T follicular helper cell (primary cell): ENCODE measurements around the gene IGHMBP2.
A peak's percentile ranks its signal among the peaks of the same experiment; 100 is the strongest.
"Not testable (repeated sequence)": the region's sequence is repeated elsewhere in the genome, so short reads cannot be mapped to it uniquely, and the experiment has no call there.

Experiments used
- DNase-seq: peaks from one replicate; pipeline ENCODE4 v3.0.0-alpha.2; 2020; ENCODE audit warnings: low read depth

The IGHMBP2 gene

DNA sequence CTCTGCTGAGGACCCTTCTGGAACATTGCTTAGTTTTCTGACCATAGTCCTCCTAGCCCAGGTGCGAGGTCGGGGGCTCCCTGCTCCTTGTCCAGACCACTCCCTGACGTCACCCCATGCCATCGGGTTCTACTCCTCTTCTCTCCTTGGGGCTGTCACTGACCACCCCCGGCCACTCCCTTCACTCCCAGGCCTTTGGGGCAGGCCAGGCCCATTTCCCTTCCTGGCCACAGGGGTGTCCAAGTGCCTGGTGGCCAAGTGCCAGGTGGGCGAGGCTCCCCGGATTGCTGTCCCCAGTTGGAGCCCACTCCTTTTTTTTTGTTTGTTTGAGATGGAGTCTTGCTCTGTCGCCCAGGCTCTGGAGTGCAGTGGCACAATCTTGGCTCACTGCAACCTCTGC is 57.6 kb downstream of the IGHMBP2 start:
- no peak for DNase-seq

GRCh38 chr11:68962527-68963250 is 59.0 kb downstream of the IGHMBP2 start:
- peak; percentile 43 for DNase-seq

GRCh38 chr11:68963779-68964178 is 60.1 kb downstream of the IGHMBP2 start:
- DNase-seq, result no peak

DNA sequence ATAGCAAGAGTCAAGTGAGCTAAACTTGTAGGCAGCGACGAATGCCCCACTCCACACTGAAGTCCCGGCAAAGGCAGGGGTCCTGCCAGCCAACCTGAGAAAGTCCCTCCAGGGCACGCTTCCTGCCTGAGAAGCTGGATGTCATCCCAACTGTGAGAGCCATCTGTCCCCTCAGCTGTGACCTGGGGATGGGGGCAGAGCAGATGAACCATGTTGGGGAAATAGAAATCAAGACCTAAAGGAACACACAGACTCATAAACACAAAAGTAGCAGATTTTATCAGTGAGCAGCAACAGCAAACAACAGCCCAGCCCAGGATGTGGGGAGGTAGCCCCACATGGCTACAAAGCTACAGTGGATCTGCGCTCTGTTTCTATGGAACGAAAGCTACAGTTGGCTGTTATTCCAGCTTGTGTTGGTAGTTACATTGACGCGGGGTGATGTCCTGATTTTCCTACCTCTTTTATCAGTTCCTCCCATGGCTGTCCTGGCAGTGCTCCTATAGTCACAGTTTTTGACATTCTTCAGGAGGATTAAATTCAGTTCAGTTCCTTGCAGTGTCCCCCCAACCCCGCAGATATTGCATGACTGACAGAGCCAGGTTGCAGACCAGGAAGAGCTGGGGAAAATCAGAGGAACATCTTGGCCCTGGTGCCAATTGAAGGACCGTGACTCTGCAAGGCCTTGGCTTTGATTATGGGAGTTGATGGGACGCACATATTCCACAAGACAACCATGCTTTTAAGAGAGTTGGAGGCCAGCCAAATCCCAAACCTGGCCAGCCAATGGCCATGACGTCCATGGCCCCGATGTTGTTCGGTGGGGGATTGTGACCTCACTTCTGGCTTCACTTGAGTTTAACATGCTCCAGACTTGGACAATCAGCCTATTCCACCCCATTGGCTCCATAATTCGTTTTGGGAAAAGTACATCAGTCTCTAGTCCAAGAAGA is 62.5 kb downstream of the IGHMBP2 start:
- no peak for DNase-seq

DNA sequence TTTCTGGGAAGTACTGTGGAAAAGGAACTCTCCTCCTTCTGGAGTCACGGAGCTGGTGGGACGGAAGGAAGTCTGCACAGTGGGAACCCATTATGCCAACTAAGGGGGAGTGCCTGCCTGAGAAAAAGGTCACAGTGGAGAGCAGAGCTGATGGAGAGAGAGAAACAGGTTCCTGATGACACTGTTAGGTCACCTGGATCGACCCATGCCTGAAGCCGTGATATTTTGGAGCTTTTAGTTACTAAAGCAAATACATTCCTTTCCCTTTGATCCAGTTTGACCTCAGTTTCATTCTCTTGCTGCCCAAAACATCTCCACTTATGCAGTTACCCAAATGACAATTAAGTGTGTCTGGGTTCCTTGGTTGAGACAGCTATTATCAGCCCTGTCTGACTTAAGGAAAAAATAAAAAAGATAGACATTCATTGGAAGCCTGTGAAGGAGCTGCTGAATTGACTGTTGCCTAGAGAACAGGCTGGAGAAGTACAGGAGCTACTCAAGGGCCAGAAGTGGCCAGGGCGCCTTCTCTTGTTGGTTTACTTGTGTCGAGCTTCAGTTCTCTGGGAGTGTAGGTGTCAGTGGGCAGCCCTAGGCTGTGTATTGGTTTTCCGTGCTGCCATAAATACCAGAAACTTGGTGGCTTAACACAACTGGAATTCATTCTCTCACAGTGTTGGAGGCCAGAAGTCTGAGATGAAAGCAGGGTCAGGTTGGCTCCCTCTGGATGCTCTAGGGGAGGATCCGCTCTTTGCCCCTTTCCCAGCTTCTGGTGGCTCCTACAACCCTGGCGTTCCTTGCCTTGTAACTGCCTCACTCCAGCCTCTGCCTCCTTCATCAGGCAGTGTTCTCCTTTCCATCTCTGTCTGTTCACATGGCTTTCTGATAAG is 63.4 kb downstream of the IGHMBP2 start:
- no peak for DNase-seq

- DNase-seq, result no peak
Measured at GRCh38 chr11:68968306-68969250, 64.9 kb downstream of the IGHMBP2 start.

GRCh38 chr11:68969386-68969785 is 65.7 kb downstream of the IGHMBP2 start:
- no peak for DNase-seq

DNA sequence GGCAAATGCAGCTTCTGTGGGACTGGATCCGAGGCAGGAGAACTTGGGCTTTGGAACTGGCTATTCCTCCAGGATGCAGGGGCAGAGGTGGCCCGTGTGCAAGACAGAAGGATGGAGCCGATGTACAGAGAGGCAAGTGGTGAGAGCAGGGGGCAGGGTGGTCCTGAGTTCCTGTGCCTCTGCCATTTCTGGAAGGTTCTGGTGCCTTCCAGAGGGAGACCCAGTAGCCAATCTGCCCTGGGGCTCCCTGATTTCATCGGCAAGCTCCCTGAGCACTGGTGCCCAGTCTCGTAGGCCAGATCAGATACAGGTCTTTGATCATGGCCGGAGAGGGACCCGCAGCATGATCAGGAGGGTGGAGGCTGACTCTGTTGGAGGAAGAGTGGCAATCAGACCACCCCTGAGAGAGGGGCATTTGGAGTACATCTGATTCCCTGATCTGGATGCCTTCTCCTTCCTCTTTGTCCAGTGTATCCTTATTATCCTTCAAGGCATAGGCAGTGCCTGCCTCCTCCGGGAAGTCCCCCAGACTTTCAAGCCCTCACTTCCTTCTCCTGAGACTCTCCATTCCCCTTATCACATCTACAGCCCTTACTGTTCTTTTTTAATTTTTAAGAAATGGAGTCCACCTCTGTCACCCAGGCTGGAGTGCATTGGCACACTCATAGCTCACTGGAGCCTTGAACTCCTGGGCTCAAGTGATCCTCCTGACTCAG is 67.4 kb downstream of the IGHMBP2 start:
- no peak for DNase-seq

GRCh38 chr11:68973219-68973618 is 69.5 kb downstream of the IGHMBP2 start:
- no peak for DNase-seq

DNA sequence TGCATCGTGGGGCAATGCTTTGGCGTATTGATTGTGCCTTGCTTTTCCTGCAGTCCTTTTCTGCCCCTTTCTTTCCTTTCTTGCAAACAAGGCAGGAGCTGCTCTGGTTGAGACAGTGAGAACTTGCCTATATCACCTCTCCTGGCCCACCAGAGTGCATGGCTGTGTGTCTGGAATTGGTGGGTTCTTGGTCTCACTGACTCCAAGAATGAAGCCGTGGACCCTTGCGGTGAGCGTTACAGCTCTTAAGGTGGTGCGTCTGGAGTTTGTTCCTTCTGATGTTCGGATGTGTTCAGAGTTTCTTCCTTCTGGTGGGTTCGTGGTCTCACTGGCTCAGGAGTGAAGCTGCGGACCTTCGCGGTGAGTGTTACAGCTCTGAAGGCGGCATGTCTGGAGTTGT is 70.0 kb downstream of the IGHMBP2 start:
- not testable (repeated sequence) for DNase-seq

GRCh38 chr11:68974421-68975194 is 70.9 kb downstream of the IGHMBP2 start:
- DNase-seq, result no peak

GRCh38 chr11:68976095-68976494 is 72.4 kb downstream of the IGHMBP2 start:
- DNase-seq, result no peak

DNA sequence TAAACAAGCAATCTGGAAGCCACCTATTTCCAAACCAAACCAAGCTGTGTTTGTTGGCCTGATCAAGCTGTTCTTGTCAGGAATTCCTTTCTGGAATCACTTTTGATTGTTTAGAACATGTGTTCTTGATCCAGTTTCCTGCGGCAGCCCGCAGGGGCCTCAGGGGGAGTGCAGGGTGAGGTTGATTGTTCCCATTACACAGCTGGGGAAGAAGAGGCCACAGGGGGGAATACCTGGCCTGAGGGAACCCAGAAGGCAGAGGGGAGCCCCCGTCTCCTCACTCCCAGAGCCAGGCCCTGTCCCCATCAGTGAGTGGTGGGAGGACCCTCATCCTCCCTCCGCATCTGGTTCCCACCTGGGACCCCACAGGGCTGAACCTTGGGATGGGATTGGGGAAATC is 72.9 kb downstream of the IGHMBP2 start:
- DNase-seq, result no peak

DNA sequence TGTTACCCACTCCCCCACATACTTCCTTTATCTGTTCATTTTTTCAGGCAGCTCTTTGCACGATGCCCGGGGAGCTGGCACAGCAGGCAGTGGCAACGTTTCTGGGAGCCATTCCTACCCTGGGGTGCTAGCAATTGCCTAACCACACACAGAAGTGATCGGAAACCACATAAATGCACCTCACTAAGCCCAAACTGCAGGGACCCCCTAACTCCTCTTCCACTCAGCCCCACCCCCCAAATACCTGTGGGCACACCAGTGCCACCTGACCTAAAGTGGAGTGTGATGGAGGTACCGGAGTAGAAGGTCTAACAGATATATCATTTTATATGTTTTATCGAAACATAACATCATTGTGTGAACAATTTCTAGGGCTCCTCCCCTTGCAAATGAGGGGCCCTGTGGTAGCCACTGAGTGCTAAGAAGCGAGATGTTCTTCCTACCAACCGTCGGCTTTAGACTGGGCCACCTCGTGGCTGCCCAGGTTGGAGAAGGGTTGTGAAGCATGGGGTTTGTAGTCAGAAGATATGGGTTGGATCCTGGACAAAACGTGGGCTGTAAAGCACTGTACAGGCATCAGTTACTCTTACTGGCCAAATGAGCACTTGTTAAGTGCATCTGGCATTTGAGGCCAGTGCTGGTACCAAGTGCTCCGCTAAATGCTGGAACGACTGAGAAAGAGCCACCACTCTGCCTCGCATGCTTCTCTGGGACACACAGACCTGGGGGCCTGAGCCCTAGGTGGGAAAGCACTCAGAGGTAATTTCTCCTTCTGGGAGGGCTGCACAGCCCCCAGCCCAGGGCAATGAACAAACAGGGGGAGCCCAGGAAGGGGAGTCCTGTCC is 74.3 kb downstream of the IGHMBP2 start:
- DNase-seq, result no peak

DNA sequence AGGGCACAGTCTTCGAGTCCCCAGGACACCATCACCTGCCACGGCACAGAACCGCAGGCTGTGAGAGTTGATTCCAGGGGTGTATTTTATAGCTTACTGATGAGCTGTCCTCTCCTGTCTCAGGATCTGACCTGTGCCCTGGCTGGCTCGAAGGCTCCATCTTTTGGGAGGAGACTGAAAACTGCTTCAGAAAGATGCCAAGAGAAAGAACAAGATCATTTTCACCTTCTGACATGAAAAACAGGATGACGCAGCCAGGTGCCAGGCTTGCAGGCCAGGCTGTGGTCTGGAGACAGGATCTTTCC is 74.9 kb downstream of the IGHMBP2 start:
- no peak for DNase-seq

- no peak for DNase-seq
Measured at GRCh38 chr11:68978931-68979594, 75.4 kb downstream of the IGHMBP2 start.

DNA sequence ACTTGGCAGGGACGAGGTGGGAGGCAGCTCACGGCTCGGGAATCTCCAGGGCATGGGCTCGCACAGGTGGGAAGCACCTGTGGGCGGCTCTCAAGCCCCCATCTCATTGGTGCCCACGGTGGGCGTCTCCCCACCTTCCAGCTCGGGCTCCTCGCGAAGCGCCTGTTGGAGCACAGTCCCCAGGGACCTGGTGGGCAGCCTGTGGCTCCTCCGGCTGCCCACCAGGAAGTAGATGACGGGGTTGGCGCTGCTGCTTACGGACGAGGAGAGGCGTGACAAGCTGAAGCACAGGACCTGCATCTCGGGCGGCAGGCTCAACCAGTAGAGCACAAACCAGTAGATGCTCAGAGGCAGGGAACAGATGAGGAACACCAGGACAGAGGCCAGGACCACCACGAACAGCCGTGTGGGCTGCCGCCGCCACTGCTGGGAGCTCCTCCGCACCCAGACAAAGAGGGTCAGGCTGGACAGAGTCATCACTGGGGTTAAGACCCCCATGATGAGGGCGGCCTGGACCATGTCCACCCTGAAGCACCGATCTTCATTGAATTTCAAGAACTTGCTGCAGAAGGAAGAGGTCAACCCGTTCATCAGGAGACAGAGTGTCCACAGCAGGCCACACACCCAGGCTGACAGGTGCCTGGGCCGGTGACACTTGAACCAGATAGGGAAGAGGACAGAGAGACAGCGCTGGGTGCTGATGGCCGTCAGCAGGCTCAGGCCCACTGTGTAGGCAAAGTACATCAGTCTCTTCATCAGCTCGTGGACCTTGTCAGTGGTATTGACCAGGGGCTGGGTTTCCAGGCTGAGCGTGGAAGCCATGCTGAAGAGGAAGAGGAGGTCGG is 76.5 kb downstream of the IGHMBP2 start:
- no peak for DNase-seq

DNA sequence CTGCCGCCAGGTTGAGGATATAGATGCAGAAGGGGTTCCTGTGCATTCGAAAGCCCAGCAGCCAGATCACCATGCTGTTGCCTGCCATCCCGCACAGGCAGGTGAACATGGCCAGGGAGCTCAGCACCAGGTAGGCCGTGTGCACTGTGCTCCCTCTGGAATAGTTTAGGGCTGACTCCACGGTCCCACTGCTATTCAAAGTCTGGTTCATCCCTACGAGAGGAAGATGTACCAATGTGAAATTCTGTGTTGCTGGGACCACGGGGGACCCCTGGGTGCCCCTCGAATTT is 77.0 kb downstream of the IGHMBP2 start, which contains the start of gene MRGPRD:
MRGPRD (minus strand) TSS at position 211 of the 290 bp plus-strand sequence; CDS start at position 211, 0 bp downstream.
- no peak for DNase-seq
